Measurements from ENCODE around the gene MPIG6B. TPM values are rescaled to one million over a fixed set of nuclear protein-coding genes. Genes with fewer than 3 reads are reported as not detected.
"Not testable (repeated sequence)": the region's sequence is repeated elsewhere in the genome, so short reads cannot be mapped to it uniquely, and the experiment has no call there.

The MPIG6B gene
- total and polyA plus RNA-seq, 11 donors = 0.17 to 1.00 (median 0.34) TPM; not detected in 2

GRCh38 chr6:31707701-31708100 is 15.5 kb upstream of the MPIG6B start:
- peak in 1 of 5 donors; percentile 9 for DNase-seq
- intact Hi-C loops (cut with DNase I) = no loop called here
- Histone ChIP-seq H3K36me3 (no peaks in the 10 kb centered on the region), H3K4me3 (no peak overlapping the region), H3K27me3 (no peaks in the 10 kb centered on the region), H3K27ac (no peak overlapping the region), H3K9me3 (no peaks in the 10 kb centered on the region), H3K4me1 (peaks cover 0 to 16% (median 5%) of the 10 kb centered on the region in 12 donors)
- 86 to 100% (median 92%) methylated on average over 2 to 10 of the region's 10 CpGs for WGBS, 4 donors
- TF ChIP-seq POLR2A (IDR thresholded peaks at IDR 0.05) = no peak
- no peak for TF ChIP-seq CTCF (IDR thresholded peaks at IDR 0.05)
- no peak for ATAC-seq

GRCh38 chr6:31708224-31708623 is 14.9 kb upstream of the MPIG6B start:
- no peak overlapping the region for H3K27ac ChIP-seq
- TF ChIP-seq CTCF (IDR thresholded peaks at IDR 0.05) = no peak
- no peak for TF ChIP-seq POLR2A (IDR thresholded peaks at IDR 0.05)
- intact Hi-C loops (cut with DNase I) = no loop called here
- H3K36me3 ChIP-seq = no peaks in the 10 kb centered on the region
- no peaks in the 10 kb centered on the region for H3K27me3 ChIP-seq
- no peak for DNase-seq
- 96 to 98% (median 97%) methylated on average over 3 of the region's 3 CpGs for WGBS, 4 donors
- H3K9me3 ChIP-seq = no peaks in the 10 kb centered on the region
- peaks cover 0 to 16% (median 5%) of the 10 kb centered on the region in 12 donors for H3K4me1 ChIP-seq
- no peak for ATAC-seq
- no peak overlapping the region for H3K4me3 ChIP-seq

- ATAC-seq; DNase-seq; H3K27ac ChIP-seq; intact Hi-C loops (cut with DNase I); H3K4me3 ChIP-seq; H3K36me3 ChIP-seq; H3K27me3 ChIP-seq; H3K9me3 ChIP-seq: not testable (repeated sequence)
- H3K4me1 ChIP-seq = peaks cover 0 to 11% (median 0%) of the 10 kb centered on the region in 12 donors
- 90 to 93% (median 91%) methylated on average over 11 of the region's 11 CpGs for WGBS, 4 donors
Observed at GRCh38 chr6:31709157-31709556, 14.0 kb upstream of the MPIG6B start.

- intact Hi-C loops (cut with DNase I) = no loop called here
- 53 to 63% (median 59%) methylated on average over 5 of the region's 5 CpGs for WGBS, 4 donors
Observed at GRCh38 chr6:31710523-31711219, 12.5 kb upstream of the MPIG6B start.

More at GRCh38 chr6:31710523-31711219, 12.5 kb upstream of the MPIG6B start:
- DNase-seq = no peak
- Histone ChIP-seq H3K36me3 (no peaks in the 10 kb centered on the region), H3K27me3 (no peaks in the 10 kb centered on the region), H3K27ac (no peak overlapping the region), H3K4me1 (peaks cover 0 to 11% (median 0%) of the 10 kb centered on the region in 12 donors), H3K9me3 (no peaks in the 10 kb centered on the region), H3K4me3 (no peak overlapping the region)
- TF ChIP-seq POLR2A (IDR thresholded peaks at IDR 0.05) (no peak), CTCF (IDR thresholded peaks at IDR 0.05) (no peak)
- no peak for ATAC-seq

Data from heart left ventricle (tissue), 16 donors.